GM18951 (cell line): ENCODE measurements around the gene NAALADL2.
"Not testable (repeated sequence)": the region's sequence is repeated elsewhere in the genome, so short reads cannot be mapped to it uniquely, and the experiment has no call there.

Experiments
- POLR2A ChIP-seq: IDR thresholded peaks from 4 replicates; pipeline ENCODE4 v1.6.1; 2011; ENCODE audit warnings: mild to moderate bottlenecking; ENCODE audit not compliant: insufficient read length, insufficient read depth; ENCODE audit errors: extremely low read depth
- in situ Hi-C: fragments of 300-500 bp; cut with MboI; formaldehyde crosslinking; loops from one replicate; pipeline ENCODE4 v1.12.0; 2022; ENCODE audit warnings: low sequenced_read_pairs, mixed read lengths, inconsistent platforms; ENCODE audit not compliant: unreplicated experiment

Gene NAALADL2

DNA sequence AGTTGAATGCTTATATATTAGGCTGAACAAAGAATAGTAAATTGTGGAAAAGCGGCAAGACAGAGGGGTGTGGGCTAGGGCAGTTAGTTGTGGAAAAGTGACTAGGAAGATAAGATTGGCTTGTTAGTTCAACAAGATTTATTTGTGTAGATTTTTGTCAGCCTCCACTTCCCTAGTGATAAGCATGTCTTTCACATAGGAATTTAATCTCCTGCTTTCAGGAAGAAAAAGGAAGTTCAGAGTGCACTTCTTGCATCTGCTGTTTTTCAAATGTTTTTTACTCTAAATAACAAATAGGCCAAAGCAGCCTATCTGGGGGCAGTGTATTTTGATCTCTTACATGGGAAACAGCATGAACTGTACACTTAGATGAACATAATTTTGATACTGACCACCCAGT lies 919.9 kb downstream of the NAALADL2 start:
- TF ChIP-seq POLR2A: no peak
- in situ Hi-C loops: no loop called here

DNA sequence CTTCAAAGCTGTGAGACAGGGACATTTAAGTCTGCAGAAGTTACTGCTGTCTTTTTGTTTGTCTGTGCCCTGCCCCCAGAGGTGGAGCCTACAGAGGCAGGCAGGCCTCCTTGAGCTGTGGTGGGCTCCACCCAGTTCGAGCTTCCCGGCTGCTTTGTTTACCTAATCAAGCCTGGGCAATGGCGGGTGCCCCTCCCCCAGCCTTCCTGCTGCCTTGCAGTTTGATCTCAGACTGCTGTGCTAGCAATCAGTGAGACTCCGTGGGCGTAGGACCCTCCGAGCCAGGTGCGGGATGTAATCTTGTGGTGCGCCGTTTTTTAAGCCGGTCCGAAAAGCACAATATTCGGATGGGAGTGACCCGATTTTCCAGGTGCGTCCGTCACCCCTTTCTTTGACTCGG lies 928.0 kb downstream of the NAALADL2 start:
- in situ Hi-C loops: not testable (repeated sequence)

DNA sequence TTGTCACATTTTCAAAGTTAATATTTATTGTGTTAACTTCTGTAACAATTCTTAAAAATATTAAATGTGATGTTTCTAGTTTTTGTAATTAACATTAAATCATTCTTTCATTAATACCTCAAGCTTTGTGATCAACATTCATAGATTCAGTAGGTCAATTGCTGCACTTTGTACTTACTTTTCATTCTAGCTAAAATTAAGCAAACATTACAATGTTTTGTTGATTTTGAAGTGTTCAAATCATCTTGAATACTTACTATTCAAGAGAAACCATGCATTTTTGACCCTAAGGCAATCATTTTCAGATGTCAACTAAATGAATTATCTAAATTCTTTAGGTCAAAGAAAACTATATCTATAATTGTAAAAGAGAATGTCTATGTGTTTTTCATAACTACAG lies 933.1 kb downstream of the NAALADL2 start:
- in situ Hi-C loops: no loop called here

DNA sequence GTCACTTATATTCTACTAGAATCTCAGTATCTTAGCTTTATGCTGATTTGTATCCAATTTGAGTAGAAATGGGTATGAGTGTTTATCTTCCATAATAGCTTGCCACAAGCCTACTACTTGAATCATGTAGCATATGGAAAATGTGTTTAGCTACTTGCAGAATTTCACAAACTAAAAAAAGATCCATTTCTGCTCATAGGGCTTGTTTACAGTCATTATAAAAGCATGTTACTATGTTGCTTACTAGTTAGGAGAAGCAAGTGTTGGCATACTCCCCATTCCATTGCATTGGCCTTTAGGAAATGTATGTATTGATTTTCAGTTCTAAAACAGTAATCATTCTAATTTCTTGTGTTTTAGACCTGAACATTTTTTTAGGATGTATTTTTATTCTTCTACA lies 939.2 kb downstream of the NAALADL2 start:
- TF ChIP-seq POLR2A: no peak
- in situ Hi-C loops: no loop called here

More for the DNA sequence above, 933.1 kb downstream of the NAALADL2 start:
- TF ChIP-seq POLR2A: no peak

DNA sequence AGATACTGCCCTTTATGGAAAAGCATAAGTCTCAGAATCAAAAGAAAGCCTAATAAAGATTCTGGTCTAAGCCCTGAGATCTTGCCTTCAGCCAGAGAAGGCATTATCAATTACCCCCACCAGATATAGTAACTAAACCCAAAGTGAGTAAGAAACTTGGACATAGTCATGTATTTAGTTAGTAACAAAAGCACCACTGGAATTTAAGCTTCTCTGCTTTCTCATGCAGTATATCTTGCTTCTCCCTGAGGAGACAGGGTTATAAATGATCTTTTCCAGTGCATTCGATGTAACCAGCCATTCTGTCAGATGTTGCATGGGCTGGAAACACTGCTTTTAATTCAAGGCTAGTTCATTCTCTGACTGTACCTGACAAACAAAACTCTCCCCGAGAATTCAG lies 946.7 kb downstream of the NAALADL2 start:
- no peak for TF ChIP-seq POLR2A
- in situ Hi-C loops: no loop called here

DNA sequence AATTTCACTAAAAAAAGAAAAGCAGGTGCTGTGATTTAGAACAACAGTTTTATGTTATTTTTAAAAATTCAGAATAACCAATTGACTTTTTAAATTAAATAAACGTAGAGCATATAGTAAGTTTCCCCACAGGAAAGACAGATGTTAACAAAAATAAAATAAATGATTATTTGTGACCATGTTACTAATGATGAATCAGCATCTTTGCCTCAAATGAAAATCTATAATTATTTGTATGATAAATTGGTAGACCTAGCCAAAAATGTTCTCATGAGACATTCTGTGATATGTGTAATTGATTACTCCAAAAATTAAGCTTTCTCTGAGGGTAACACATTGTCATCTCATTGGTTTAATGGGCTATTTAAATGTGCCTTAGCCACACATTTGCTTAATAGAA lies 948.0 kb downstream of the NAALADL2 start:
- in situ Hi-C loops: no loop called here
- no peak for TF ChIP-seq POLR2A

DNA sequence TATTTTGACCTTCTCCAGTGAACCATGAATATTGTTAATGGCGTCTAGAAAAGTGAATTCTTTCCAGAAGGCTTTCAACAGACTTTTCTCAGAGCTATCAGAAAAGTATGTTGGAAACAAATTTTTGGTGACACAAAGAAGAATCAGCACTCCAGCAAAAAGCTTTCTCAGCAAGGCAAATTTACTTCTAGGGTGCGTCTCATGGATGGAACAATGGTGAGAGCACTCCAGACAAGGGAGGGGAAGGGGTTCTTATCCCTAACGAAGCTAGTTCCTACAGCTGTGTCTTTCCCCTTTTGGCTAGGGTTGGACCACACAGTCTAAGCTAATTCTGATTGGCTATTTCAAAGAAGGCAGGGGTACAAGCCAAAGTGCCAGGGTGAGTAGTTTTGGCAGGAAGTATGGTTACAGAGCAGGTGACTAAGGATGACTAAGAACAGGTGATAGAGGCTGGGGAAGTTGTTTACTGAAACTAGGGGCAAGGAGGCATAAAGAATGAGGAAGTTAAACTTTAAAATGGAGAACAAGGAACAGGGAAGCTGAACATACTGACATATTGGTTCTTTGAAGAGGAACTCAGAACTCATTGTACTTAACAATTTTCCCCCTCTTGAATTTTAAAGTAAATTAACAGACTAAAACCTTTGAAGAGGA lies 959.8 kb downstream of the NAALADL2 start:
- TF ChIP-seq POLR2A: no peak
- in situ Hi-C loops: no loop called here

DNA sequence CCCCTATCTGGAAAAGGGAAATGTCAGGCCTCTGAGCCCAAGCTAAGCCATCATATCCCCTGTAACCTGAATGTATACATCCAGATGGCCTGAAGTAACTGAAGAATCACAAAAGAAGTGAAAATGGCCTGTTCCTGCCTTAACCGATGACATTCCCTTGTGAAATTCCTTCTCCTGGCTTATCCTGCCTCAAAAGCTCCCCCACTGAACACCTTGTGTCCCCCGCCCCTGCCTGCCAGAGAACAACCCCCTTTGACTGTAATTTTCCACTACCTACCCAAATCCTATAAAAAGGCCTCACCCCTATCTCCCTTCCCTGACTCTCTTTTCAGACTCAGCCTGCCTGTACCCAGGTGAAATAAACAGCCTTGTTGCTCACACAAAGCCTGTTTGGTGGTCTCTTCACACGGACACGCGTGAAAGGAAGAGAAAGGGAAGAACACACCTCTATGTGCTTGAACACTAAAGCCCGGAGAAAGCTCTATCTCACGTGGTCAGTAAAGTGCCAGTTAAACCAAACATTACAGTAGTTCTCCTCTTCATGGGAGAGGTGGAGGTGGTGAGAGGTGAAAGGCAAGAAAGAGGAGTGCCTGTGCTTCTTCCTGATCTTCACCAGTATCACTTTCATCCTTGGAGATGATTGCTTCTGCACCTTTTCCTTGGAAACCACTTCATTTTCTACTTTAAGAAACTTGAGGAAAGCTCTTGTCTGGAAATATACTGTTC lies 963.8 kb downstream of the NAALADL2 start:
- in situ Hi-C loops: not testable (repeated sequence)

DNA sequence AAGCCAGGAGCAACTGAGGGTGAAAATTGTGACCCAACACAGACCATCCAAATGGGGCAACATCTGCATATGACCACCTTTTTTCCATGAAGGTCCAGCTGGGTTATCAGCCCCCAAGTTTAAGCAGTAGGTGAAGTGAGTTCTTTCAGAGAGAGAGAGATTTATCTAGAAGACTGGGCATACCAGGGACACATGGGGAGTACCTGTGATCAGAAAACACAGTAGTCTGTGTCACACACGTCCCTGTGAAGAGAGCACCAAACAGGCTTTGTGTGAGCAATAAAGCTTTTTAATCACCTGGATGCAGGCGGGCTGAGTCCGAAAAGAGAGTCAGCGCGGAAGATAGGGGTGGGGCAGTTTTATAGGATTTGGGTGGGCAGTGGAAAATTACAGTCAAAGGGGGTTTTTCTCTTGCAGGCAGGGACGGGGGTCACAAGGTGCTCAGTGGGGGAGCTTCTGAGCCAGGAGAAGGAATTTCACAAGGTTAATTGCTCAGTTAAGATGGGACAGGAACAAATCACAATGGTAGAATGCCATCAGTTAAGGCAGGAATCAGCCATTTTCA lies 966.0 kb downstream of the NAALADL2 start:
- in situ Hi-C loops: not testable (repeated sequence)

DNA sequence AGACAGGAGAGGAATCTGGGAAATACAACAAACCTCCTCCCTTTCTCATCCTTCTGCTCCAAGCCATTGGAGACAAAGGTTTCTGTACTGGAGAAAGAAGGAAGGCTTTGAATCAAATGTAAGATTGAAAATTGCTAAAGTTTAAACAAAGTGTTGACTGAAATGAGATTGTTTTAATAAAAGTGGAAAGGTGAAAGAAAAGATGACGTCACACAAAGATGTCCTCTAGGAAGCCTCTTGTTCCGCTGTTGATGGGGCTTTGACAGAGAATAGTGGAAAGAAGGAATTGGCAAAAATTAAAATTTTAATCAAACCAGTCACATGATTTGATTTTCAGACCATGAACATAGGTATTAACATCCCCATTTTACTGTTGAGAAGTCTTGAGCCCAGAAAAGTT lies 967.6 kb downstream of the NAALADL2 start:
- no peak for TF ChIP-seq POLR2A
- in situ Hi-C loops: no loop called here

DNA sequence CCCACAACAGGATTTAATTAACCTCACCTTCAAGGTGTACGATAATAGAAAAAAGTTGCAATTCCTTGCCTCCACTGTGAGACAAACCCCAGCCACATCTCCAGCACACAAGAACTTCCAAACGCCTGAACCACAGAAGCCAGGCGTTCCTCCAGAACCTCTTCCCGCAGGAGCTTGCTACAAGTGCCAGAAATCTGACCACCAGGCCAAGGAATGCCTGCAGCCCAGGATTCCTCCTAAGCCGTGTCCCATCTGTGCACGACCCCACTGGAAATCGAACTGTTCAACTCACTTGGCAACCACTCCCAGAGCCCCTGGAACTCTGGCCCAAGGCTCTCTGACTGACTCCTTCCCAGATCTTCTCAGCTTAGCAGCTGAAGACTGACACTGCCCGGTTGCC lies 970.7 kb downstream of the NAALADL2 start:
- in situ Hi-C loops: not testable (repeated sequence)

DNA sequence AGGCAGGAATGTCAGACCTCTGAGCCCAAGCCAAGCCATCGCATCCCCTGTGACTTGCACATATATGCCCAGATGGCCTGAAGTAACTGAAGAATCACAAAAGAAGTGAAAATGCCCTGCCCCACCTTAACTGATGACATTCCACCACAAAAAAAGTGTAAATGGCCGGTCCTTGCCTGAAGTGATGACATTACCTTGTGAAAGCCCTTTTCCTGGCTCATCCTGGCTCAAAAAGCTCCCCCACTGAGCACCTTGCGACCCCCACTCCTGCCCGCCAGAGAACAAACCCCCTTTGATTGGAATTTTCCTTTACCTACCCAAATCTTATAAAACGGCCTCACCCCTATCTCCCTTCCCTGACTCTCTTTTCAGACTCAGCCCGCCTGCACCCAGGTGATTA lies 976.6 kb downstream of the NAALADL2 start:
- in situ Hi-C loops: not testable (repeated sequence)

DNA sequence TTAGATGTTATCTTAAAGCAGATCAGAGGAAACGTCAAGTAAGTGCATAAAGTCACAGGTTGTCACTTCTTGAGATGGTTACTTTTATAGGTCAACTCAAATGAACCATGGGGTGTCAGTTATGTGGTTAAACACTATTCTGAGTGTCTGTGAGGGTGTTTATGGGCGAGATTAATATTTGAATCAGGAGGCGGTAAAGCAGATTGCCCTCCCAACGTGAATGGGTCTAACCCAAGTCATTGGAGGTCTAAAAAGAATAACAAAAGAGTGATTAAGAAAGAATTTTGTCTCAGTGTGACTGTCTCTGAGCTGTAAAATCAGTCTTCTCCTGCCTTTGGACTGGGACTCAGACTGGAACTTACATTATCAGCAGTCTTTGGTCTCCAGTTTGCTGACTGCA lies 977.5 kb downstream of the NAALADL2 start:
- no peak for TF ChIP-seq POLR2A
- in situ Hi-C loops: no loop called here

DNA sequence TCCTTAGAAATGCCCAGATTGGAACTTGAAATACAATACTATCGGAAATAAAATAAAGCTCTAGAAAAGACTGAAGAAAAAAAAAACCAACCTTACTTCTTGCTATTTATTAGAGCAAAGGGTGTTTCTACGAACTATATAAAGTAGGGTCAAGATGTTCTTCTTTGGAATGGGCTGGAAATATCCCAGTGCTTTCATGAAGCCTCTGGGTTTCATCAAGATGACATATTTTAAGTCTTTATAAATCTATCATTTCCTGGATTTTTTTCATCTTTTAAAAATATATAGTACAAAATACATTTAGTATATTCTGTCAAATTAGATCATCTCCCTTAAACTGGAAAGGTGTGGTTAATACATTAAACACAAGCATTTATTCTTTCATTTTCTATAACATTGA lies 978.8 kb downstream of the NAALADL2 start:
- in situ Hi-C loops: no loop called here
- TF ChIP-seq POLR2A: no peak
